K562 (cell line): ENCODE data around the gene SGIP1.

Experiments
- CEBPB ChIP-seq: fragments of 450-650 bp; IDR thresholded peaks from 2 replicates; pipeline ENCODE4 v1.6.1; 2016; ENCODE audit warnings: missing genetic modification characterization, missing compliant biosample characterization
- CREB3L1 ChIP-seq: fragments of 450-650 bp; IDR thresholded peaks from 2 replicates; pipeline ENCODE4 v1.6.1; 2014; ENCODE audit warnings: low read depth, mild to moderate bottlenecking, moderate library complexity, borderline replicate concordance
- GABPA ChIP-seq: fragments of 200-800 bp; sonication (Bioruptor generic); conservative IDR thresholded peaks from 2 replicates; pipeline ENCODE4 v1.6.1; 2016; ENCODE audit warnings: low read depth, missing genetic modification characterization, missing compliant biosample characterization
- MBD1 ChIP-seq: fragments of 250-450 bp; sonication (Bioruptor Pico); IDR thresholded peaks from 2 replicates; pipeline ENCODE4 v1.8.0; 2022; ENCODE audit warnings: inconsistent platforms
- TAF1 ChIP-seq: IDR thresholded peaks from 2 replicates; pipeline ENCODE4 v1.6.1; 2011; ENCODE audit warnings: mild to moderate bottlenecking, low read length, moderate library complexity; ENCODE audit not compliant: insufficient read depth, control insufficient read depth, severe bottlenecking; ENCODE audit errors: extremely low read depth
- TRIM24 ChIP-seq, 2 experiments: fragments of 450-650 bp; IDR thresholded peaks; 2 replicates each; pipeline ENCODE4 v1.6.1; 2016
- USF1 ChIP-seq: sonication (generic); formaldehyde crosslinking; IDR thresholded peaks from 2 replicates; pipeline ENCODE4 v1.9.0; 2022; ENCODE audit warnings: mild to moderate bottlenecking, missing genetic modification reagents
- ZBTB11 ChIP-seq, 3 experiments: fragments of 200-800 bp in 1 of 3; fragments of 250-450 bp in 1 of 3; fragments of 450-650 bp in 1 of 3; sonication (Bioruptor Pico) in 1 of 3; sonication (Bioruptor generic) in 1 of 3; formaldehyde crosslinking in 1 of 3; IDR thresholded peaks; 2 replicates each; pipeline versions ENCODE4 v1.6.1 to v1.8.0; 2016 to 2022; ENCODE audit warnings: mild to moderate bottlenecking in 2 of 3, missing genetic modification characterization in 2 of 3, missing compliant biosample characterization in 1 of 3, moderate library complexity in 1 of 3
- ZNF324 ChIP-seq: fragments of 250-450 bp; sonication (Bioruptor Pico); IDR thresholded peaks from 2 replicates; pipeline ENCODE4 v1.4.0; 2020; ENCODE audit warnings: mild to moderate bottlenecking
- TF ChIP-seq, protein P1 (sequence below): fragments of 450-650 bp; conservative IDR thresholded peaks from 2 replicates; pipeline ENCODE4 v1.6.1; 2016; ENCODE audit warnings: missing genetic modification characterization, low read depth, mild to moderate bottlenecking, control low read depth, missing compliant biosample characterization
- TF ChIP-seq, protein P2 (sequence below), 3 experiments: IDR thresholded peaks in 2 of 3; conservative IDR thresholded peaks in 1 of 3; 2 replicates each; pipeline ENCODE4 v1.5.1; 2011 to 2012; ENCODE audit warnings: low read length in 3 of 3, mild to moderate bottlenecking in 3 of 3, control low read depth in 2 of 3, improper control_type of control experiment in 1 of 3, inconsistent platforms in 1 of 3, low read depth in 1 of 3, mixed read lengths in 1 of 3, moderate library complexity in 1 of 3; ENCODE audit not compliant: insufficient read depth in 2 of 3

- TF ChIP-seq USF1 (CRISPR knock-in tag) = no peak
- no peak for TF ChIP-seq MBD1 (CRISPR knock-in tag)
- no peak for TF ChIP-seq TRIM24 (IDR thresholded peaks at IDR 0.05)
- TF ChIP-seq TAF1 = no peak
- TF ChIP-seq, protein P1, sequence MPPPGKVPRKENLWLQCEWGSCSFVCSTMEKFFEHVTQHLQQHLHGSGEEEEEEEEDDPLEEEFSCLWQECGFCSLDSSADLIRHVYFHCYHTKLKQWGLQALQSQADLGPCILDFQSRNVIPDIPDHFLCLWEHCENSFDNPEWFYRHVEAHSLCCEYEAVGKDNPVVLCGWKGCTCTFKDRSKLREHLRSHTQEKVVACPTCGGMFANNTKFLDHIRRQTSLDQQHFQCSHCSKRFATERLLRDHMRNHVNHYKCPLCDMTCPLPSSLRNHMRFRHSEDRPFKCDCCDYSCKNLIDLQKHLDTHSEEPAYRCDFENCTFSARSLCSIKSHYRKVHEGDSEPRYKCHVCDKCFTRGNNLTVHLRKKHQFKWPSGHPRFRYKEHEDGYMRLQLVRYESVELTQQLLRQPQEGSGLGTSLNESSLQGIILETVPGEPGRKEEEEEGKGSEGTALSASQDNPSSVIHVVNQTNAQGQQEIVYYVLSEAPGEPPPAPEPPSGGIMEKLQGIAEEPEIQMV (tag) = no peak
- TF ChIP-seq CEBPB (tag) = no peak
- TF ChIP-seq ZBTB11 (CRISPR knock-in tag; IDR thresholded peaks at IDR 0.05) = no peak
- TF ChIP-seq GABPA (tag) = no peak
- TF ChIP-seq, protein P2, sequence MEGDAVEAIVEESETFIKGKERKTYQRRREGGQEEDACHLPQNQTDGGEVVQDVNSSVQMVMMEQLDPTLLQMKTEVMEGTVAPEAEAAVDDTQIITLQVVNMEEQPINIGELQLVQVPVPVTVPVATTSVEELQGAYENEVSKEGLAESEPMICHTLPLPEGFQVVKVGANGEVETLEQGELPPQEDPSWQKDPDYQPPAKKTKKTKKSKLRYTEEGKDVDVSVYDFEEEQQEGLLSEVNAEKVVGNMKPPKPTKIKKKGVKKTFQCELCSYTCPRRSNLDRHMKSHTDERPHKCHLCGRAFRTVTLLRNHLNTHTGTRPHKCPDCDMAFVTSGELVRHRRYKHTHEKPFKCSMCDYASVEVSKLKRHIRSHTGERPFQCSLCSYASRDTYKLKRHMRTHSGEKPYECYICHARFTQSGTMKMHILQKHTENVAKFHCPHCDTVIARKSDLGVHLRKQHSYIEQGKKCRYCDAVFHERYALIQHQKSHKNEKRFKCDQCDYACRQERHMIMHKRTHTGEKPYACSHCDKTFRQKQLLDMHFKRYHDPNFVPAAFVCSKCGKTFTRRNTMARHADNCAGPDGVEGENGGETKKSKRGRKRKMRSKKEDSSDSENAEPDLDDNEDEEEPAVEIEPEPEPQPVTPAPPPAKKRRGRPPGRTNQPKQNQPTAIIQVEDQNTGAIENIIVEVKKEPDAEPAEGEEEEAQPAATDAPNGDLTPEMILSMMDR (IDR thresholded peaks at IDR 0.05 in 2 of 3, conservative IDR thresholded peaks at IDR 0.05 in 1 of 3; ENCODE audit: insufficient read depth in 2 of 3, low read depth in 1 of 3, low read length in 3 of 3) = no peak
- no peak for TF ChIP-seq ZNF324 (CRISPR knock-in tag)
- no peak for TF ChIP-seq CREB3L1
Measured at GRCh38 chr1:66532798-66533783, 862 bp upstream of the SGIP1 start.
